ENCODE measurements around the gene MACF1.
"Not testable (repeated sequence)": the region's sequence is repeated elsewhere in the genome, so short reads cannot be mapped to it uniquely, and the experiment has no call there.

MACF1 gene

DNA sequence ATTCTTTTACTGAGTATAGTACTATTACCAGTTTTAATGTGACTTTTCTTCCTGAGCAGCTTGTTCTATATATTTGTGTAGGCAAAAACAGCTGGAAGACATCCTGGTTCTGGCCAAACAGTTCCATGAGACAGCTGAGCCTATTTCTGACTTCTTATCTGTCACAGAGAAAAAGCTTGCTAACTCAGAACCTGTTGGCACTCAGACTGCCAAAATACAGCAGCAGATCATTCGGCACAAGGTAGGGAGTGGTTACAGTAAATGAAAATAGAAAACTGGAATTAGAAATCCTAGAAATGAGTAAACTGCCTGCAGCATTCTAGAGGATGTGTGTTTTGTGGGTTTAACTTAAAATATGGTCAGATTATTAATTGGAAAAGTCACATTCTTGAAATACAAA lies 222.9 kb downstream of the MACF1 start:
- no peak for DNase-seq

- no peak for DNase-seq
Measured at GRCh38 chr1:39427912-39428311, 223.4 kb downstream of the MACF1 start.

DNA sequence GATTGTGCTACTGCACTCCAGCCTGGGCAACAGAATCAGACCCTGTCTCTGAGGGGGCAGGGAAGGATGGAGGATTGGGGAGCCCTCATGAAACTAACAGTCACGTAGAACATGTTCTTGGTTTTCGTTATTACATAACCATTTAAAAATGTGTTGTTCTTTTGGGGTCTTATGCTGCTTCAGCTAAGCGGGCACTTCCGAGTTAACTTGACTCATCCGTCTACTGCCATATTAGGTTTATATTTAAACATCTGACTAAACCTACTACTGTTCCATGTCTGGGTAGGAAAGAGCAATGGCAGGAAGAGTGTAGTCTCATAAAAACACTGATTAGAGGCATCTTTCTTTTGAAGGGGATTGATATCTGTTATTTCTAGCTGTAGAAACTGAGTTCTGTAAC lies 227.4 kb downstream of the MACF1 start:
- DNase-seq = no peak

DNA sequence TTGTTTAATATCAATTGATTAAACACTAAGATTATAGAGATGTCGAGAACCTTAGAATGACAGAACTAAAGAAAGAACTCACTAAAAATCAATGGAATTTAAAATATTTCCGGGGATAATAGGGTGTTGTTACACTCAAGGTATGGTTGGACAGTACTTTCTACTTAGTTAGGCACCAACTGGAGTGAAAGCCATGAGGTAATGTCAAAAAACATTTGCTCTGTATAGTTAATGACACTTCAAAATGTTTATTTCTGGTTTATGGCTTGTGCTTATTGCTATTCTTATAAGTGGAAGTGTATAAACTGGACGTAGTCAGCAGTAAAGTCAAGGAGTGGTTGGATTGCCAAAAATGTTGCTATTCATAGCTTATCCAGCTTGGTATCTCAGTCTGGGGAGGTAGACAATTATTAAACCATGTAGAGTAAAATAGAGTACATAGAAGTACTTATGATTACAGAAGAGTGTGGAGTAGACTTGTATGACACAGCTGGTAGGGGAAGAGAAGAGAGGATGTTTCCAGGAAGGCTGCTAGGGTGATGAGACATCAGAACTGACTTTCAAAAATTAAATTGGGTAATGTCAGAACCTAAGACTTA lies 230.4 kb downstream of the MACF1 start:
- no peak for DNase-seq

DNA sequence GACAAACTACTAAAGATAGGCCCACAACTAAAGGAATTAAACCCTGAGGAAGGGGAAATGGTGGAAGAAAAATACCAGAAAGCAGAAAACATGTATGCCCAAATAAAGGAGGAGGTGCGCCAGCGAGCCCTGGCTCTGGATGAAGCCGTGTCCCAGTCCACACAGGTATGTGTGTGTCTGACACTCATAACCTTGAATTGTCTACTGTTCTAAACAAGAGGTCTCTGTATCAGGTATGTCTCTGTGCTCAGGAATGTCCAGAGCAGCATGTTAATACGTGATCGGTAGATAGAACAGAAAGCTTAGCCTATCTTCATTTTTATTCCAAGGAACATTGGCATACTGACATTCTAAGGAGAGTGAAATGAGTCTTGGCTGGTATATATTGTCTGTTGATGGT lies 231.1 kb downstream of the MACF1 start:
- DNase-seq = no peak

DNA sequence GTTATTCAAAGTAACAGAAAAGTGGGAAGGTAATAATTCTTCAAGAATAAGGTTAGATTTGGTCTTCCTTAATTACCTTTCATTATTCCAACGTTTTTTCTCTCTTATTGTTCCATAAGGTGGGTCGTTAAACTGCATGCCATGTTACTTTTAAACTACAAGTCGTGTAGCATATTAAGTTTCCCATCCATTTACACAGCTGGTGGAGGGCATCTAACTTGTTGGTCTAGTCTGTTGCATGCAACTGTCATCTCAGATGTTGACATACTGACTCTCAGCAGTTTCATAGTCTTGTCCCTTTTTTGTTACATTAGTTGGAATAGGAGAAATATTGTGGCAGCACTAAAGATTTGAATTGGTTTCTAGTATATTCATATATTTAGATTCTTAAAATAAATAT lies 232.3 kb downstream of the MACF1 start:
- DNase-seq = no peak

DNA sequence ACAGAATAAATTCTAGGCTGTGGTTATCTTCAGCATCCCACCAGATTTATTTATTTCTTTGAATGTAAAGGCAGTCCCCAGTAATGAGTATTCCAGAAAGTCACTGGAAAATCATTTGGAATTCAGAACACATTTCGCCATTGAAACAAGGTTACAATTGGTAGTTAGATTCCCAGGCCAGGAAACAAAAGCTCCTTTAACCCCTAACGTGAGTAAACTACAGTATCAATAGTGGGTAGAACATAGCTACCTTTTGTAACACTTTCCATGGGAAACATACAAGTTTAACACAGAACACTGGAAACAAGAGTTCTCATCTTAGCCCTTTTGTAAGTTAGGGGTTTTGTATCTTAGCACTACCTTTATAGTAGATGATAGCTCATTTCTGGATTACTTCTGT lies 233.5 kb downstream of the MACF1 start:
- no peak for DNase-seq

DNA sequence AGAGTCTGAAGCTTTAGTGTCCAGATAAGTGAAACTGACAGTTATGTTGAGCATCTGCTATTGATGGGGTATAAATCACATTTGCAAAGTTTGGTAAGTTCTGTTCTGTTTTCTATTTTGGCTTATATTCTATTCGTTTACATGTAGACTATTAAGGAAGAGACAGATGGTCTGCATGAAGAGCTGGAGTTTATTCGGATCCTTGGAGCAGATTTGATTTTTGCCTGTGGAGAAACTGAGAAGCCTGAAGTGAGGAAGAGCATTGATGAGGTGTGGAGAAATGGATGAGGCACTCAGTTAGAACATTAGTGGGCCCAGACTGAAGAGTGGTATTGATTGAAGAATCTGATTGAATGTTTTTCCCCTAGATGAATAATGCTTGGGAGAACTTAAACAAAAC lies 236.4 kb downstream of the MACF1 start:
- DNase-seq = no peak

DNA sequence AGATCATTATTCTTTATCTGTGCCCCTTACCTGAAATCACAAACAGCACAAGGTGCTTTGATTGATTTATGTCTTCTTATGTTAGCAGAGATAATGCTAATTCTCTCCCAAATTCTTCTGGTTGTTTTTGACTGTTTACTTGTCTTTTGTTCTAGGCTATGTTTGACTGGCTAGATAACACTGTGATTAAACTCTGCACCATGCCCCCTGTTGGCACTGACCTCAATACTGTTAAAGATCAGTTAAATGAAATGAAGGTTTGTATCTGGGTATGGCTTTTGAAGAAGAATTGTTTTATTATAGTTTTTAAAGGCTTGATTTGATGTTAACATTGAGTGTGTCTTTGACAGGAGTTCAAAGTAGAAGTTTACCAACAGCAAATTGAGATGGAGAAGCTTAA lies 237.3 kb downstream of the MACF1 start:
- no peak for DNase-seq

DNA sequence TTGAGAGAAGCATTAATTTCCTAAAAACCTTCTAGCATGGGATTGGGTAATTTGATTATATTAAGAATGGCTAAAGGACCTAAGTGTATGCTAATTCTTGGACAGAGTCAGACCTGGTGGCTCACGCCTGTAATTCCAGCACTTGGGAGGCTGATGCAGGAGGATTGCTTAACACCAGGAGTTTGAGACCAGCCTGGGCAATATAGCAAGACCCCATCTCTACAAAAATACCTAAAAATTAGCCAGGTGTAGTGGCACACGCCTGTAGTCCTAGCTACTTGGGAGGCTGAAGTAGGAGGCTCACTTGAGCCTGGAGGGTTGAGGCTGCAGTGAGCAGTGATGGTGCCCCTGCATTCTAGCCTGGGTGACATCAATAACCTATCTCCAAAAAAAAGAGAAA lies 241.1 kb downstream of the MACF1 start:
- no peak for DNase-seq

DNA sequence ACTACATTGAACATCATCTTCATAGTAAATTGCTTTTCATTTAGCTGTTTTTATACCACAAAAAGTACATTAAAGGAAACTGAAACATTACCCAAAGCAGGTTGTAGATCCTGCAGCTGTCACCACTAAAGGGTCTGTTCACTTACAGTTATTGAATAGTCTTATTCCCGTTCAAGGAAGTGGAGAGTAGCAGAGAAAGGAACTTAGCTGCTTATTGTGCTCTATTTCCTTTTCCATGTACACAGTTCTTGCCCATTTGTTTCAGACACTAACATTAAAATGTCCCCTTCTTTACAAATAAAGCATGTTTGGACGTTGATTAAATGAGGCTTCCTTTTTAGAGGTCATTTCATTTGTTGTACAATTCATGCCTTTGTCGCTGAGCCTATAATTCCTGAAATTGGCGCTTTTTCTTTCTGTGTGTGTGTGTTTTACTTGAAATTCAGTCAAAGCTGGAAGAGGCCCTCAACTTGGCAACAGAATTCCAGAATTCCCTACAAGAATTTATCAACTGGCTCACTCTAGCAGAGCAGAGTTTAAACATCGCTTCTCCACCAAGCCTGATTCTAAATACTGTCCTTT lies 242.6 kb downstream of the MACF1 start:
- no peak for DNase-seq

GRCh38 chr1:39450041-39450440 lies 245.5 kb downstream of the MACF1 start:
- DNase-seq = not testable (repeated sequence)

GRCh38 chr1:39450956-39451606 lies 246.6 kb downstream of the MACF1 start:
- no peak for DNase-seq

GRCh38 chr1:39452081-39452480 lies 247.6 kb downstream of the MACF1 start:
- DNase-seq = no peak

DNA sequence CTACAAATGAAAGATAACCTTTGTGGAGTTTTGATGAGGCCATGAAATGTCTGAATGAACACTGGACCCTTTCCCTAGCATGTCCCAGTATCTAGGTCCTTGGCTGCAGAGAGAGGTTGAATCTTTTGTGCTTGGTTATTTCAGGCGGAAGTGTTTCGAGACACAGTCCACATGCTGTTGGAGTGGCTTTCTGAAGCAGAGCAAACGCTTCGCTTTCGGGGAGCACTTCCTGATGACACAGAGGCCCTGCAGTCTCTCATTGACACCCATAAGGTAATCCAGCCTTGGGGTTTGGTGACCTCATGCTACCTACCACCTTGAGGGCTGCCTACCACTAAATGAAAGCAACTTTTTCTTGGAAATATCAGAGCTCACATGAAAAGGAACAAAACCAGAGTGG lies 248.0 kb downstream of the MACF1 start:
- DNase-seq = no peak

GRCh38 chr1:39453603-39454002 lies 249.1 kb downstream of the MACF1 start:
- no peak for DNase-seq

DNA sequence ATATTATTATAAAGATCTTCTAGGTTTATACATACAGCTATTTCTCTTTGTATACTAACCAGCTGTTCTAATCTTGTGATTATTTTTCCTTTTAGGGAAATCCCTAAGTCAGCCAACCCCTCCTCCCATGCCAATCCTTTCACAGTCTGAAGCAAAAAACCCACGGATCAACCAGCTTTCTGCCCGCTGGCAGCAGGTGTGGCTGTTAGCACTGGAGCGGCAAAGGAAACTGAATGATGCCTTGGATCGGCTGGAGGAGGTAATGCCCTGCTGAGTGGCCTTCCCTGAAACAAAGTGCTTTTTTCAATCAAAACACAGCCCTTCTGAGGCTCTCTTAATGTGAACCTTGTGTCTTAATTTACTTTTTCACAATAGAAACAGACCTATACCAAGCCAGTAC lies 254.5 kb downstream of the MACF1 start:
- no peak for DNase-seq

GRCh38 chr1:39462074-39462473 lies 257.6 kb downstream of the MACF1 start:
- no peak for DNase-seq

GRCh38 chr1:39466413-39467107 lies 262.1 kb downstream of the MACF1 start:
- no peak for DNase-seq

GRCh38 chr1:39467108-39467720 lies 262.7 kb downstream of the MACF1 start:
- not testable (repeated sequence) for DNase-seq

DNA sequence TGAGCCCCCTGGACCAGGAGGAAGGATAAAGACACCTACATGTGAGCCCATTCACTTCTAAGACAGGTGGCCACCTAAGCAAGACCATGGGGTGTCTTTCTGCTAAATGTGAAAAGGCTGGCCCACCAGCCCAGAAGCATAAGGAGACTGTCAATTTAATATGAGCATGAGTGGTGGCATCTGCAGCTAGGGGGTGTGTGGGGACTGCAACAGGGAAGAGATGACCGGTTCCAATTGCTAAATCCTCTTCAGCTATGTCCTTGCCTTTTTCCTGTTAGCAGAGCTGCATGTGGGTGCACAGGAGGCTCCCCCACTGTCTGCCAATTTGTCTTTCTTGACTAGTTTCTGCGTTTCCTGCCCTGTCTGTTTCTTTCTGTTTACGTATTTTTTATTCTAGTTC lies 264.7 kb downstream of the MACF1 start:
- no peak for DNase-seq

DNA sequence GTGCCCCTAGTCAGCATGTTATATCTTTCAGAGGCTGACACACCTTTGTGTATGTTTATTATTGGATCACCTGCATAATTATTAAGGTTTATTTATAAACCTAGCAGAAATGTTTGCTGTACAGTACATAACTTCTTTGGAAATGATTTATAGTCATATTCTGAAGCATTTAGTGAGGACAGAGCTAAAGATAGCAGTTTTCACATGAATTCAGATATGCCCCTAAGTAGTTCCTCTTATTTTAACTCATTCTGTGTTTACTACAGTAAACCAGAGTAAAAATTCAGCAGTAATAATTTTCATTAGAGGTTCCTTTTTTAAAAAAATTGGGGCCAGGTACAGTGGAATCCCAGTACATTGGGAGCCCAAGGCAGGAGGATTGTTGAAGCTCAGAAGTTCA lies 265.5 kb downstream of the MACF1 start:
- DNase-seq = no peak

- DNase-seq = no peak
Measured at GRCh38 chr1:39472826-39473225, 268.3 kb downstream of the MACF1 start.

- no peak for DNase-seq
Measured at GRCh38 chr1:39473324-39473723, 268.8 kb downstream of the MACF1 start.
